GM12864 (cell line): Measurements from ENCODE around the gene BARHL2.
A peak's percentile ranks its signal among the peaks of the same experiment; 100 is the strongest.

Experiments used
- DNase-seq: peaks from one replicate; pipeline ENCODE4 v3.0.0-alpha.2; 2011; ENCODE audit warnings: low read depth
- H3K4me3 ChIP-seq: 2 replicates; pipeline ENCODE4 v1.5.1; 2011; ENCODE audit warnings: mild to moderate bottlenecking, low read depth, low read length, control low read depth
- CTCF ChIP-seq: IDR thresholded peaks from 2 replicates; pipeline ENCODE4 v1.5.1; 2011; ENCODE audit warnings: low read depth, mild to moderate bottlenecking, moderate library complexity, low read length, control low read depth, inconsistent platforms; ENCODE audit errors: missing control alignments

The BARHL2 gene

DNA sequence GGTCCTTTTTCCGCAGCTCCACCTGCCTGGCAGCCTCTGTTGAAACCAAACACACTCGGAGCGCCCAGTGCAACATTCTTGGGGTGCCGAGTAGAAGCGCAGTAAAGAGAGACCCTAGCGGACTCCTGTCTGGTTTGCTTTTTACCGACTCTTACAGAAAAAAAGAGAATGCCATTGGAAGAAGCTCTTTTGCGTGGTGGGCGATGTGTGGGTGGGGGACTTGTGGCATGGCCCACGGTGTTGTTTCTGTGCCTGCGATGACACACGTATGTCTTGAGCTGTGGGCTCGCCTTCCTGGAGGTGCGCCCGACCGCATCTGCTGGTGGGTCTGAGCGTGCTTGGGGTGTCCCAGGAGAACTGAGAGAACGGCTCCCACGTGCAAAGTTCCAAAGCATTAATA, 7.3 kb upstream of the BARHL2 start:
- no peak for DNase-seq
- no peak for TF ChIP-seq CTCF
- H3K4me3 ChIP-seq, result no peak overlapping the region

- TF ChIP-seq CTCF, result peak; percentile 13
- no peak overlapping the region for H3K4me3 ChIP-seq
- DNase-seq, result no peak
Observed at GRCh38 chr1:90723590-90724108, 6.5 kb upstream of the BARHL2 start.

DNA sequence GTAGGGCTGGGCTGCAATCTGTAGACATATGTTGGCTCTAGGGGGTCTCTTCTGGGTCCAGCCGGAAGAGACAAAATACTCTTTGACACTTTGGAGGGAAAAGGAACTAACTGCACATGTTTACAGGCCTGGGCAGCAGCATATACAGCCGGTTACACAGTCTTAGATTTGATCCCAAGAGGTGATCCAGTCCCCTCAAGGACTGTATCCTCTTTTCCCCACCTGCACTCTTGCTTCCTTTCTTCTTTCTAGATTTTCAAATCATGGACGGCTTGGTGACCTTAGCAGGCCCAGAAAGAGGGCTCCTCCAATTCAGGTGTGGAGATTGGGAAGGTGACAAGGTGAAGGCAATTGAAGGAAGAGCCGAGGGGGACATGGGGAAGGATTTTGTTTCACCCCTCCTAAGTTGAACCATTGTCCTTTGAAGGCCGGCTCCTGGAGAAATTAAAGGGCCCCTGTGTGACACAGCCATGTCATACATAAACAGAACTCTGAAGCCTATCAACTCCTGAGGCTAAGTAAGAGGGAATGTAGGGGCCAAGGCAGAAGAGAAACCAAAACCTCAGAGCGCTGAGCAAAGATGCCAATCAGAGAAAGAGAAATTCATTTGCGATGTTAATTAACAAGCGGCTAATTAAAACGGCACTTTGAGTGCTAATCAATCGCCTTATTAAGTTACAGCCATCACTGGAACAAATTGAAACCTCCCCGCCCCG, 5.9 kb upstream of the BARHL2 start:
- TF ChIP-seq CTCF, result no peak
- H3K4me3 ChIP-seq, result no peak overlapping the region
- DNase-seq, result no peak

GRCh38 chr1:90721210-90722194, 4.4 kb upstream of the BARHL2 start:
- peak; percentile 7 for DNase-seq
- no peak overlapping the region for H3K4me3 ChIP-seq
- peak; percentile 92 for TF ChIP-seq CTCF

DNA sequence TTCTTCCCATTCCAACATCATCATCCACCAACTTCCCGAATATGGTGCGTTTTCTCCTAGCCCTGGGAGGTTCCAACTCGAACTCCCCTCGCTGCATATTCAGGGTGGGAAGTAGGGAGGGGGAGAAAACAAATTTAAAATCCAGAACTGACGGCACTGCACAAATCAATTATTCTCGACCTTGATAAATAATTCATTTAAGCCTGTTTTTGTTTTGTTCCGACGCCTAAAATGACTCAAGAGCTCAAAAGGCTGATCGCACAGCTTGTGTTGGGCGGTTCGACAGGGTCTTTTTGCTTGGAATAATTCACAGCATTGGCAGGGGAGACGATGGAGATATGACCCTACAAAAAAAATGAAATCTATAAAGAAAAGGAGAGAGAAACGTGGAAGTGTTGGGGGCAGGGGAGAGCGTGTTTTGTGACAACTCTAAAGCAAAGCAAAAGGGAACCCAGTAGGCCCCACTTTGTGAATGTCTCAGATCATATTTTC, 3.1 kb upstream of the BARHL2 start:
- TF ChIP-seq CTCF, result no peak
- DNase-seq, result no peak
- H3K4me3 ChIP-seq, result no peak overlapping the region

- H3K4me3 ChIP-seq, result no peak overlapping the region
- no peak for DNase-seq
- TF ChIP-seq CTCF, result no peak
Observed at GRCh38 chr1:90719330-90720144, 2.4 kb upstream of the BARHL2 start.
